Esophagus (tissue), 2 donors: Measurements from ENCODE around the gene MRPS6. TPM values are rescaled to one million over a fixed set of nuclear protein-coding genes. Genes with fewer than 3 reads are reported as not detected.

Experiments used
- H3K27ac ChIP-seq, 2 donors: one replicate each; pipeline ENCODE4 v1.5.1; 2013; ENCODE audit warnings: low read depth in 2 of 2, mild to moderate bottlenecking in 2 of 2, inconsistent platforms in 1 of 2, low read length in 1 of 2, moderate library complexity in 1 of 2
- H3K27me3 ChIP-seq, 2 donors: one replicate each; pipeline ENCODE4 v1.6.1; 2013; ENCODE audit warnings: low read length in 2 of 2, control low read depth in 1 of 2, mild to moderate bottlenecking in 1 of 2; ENCODE audit not compliant: insufficient read depth in 2 of 2, control insufficient read depth in 1 of 2
- H3K36me3 ChIP-seq, 2 donors: one replicate each; pipeline ENCODE4 v1.6.1; 2013; ENCODE audit warnings: low read length in 1 of 2; ENCODE audit not compliant: control insufficient read depth in 2 of 2, insufficient read depth in 2 of 2
- H3K4me1 ChIP-seq, 2 donors: one replicate each; pipeline ENCODE4 v1.6.1; 2013; ENCODE audit warnings: low read length in 1 of 2; ENCODE audit not compliant: control insufficient read depth in 2 of 2, insufficient read depth in 2 of 2
- H3K4me3 ChIP-seq, 2 donors: one replicate each; pipeline ENCODE4 v1.5.1; 2013; ENCODE audit warnings: low read length in 2 of 2, mild to moderate bottlenecking in 2 of 2, low read depth in 1 of 2, moderate library complexity in 1 of 2
- H3K9me3 ChIP-seq, 2 donors: one replicate each; pipeline ENCODE4 v1.6.1; 2013; ENCODE audit warnings: mild to moderate bottlenecking in 2 of 2, low read depth in 1 of 2, low read length in 1 of 2, moderate library complexity in 1 of 2; ENCODE audit not compliant: control insufficient read depth in 2 of 2, insufficient read depth in 1 of 2
- WGBS, 2 donors: extraction: QIAGEN DNeasy Blood & Tissue Kit; methylation state at CpG; one replicate each; pipeline ENCODE4 v1.1.7; 2013; 5-methylcytosine and 5-hydroxymethylcytosine counted together
- polyA plus RNA-seq, 2 donors: library from polyadenylated mRNA; stranded (reverse); fragments of 200-250 nt; gene quantifications; one replicate each; pipeline ENCODE4 v1.2.3, GENCODE V29; 2013
- donor health status: healthy with polysubstance abuse.
- donor health status: Bipolar disorder and iron deficiency.

The MRPS6 gene
- polyA plus RNA-seq, 2 donors = 24.3 to 37.8 TPM

GRCh38 chr21:34135330-34135729 is 62.0 kb downstream of the MRPS6 start:
- H3K27ac ChIP-seq = no peak overlapping the region
- 90 to 97% methylated on average over 5 of the region's 5 CpGs for WGBS, 2 donors
- H3K9me3 ChIP-seq = no peaks in the 10 kb centered on the region
- no peaks in the 10 kb centered on the region for H3K27me3 ChIP-seq
- no peak overlapping the region for H3K4me3 ChIP-seq
- peaks cover 0 to 13% of the 10 kb centered on the region in 2 donors for H3K36me3 ChIP-seq
- peaks cover 9 to 10% of the 10 kb centered on the region in 2 donors for H3K4me1 ChIP-seq

GRCh38 chr21:34141373-34141772 is 68.0 kb downstream of the MRPS6 start:
- Histone ChIP-seq H3K36me3 (peaks cover 0 to 17% of the 10 kb centered on the region in 2 donors), H3K27me3 (no peaks in the 10 kb centered on the region), H3K4me3 (no peak overlapping the region), H3K27ac (no peak overlapping the region), H3K9me3 (peaks cover 0 to 7% of the 10 kb centered on the region in 2 donors), H3K4me1 (peaks cover 2 to 3% of the 10 kb centered on the region in 2 donors)
- WGBS, 2 donors = 97 to 99% methylated on average over 4 of the region's 4 CpGs

- Histone ChIP-seq H3K27ac (no peak overlapping the region), H3K4me1 (peaks cover 2 to 3% of the 10 kb centered on the region in 2 donors), H3K9me3 (peaks cover 0 to 7% of the 10 kb centered on the region in 2 donors), H3K36me3 (peaks cover 0 to 17% of the 10 kb centered on the region in 2 donors), H3K27me3 (no peaks in the 10 kb centered on the region), H3K4me3 (no peak overlapping the region)
- WGBS, 2 donors = 87 to 92% methylated on average over 13 of the region's 13 CpGs
These were observed 70.4 kb downstream of the MRPS6 start for GRCh38 chr21:34143685-34144182.

- 96 to 98% methylated on average over 6 of the region's 6 CpGs for WGBS, 2 donors
- no peak overlapping the region for H3K4me3 ChIP-seq
These were observed 70.8 kb downstream of the MRPS6 start for GRCh38 chr21:34144224-34144623.

GRCh38 chr21:34147792-34148418 is 74.5 kb downstream of the MRPS6 start:
- 87 to 96% methylated on average over 10 of the region's 10 CpGs for WGBS, 2 donors
- no peak overlapping the region for H3K27ac ChIP-seq

More at GRCh38 chr21:34144224-34144623, 70.8 kb downstream of the MRPS6 start:
- Histone ChIP-seq H3K4me1 (peaks cover 2 to 3% of the 10 kb centered on the region in 2 donors), H3K36me3 (peaks cover 0 to 17% of the 10 kb centered on the region in 2 donors), H3K27me3 (no peaks in the 10 kb centered on the region), H3K9me3 (peaks cover 0 to 7% of the 10 kb centered on the region in 2 donors), H3K27ac (no peak overlapping the region)

GRCh38 chr21:34148419-34148804 is 75.0 kb downstream of the MRPS6 start:
- H3K36me3 ChIP-seq = peaks cover 0 to 5% of the 10 kb centered on the region in 2 donors
- H3K9me3 ChIP-seq = peaks cover 0 to 7% of the 10 kb centered on the region in 2 donors
- peaks cover 0 to 3% of the 10 kb centered on the region in 2 donors for H3K4me1 ChIP-seq
- no peak overlapping the region for H3K4me3 ChIP-seq
- H3K27me3 ChIP-seq = no peaks in the 10 kb centered on the region
- 65 to 82% methylated on average over 3 of the region's 3 CpGs for WGBS, 2 donors
- H3K27ac ChIP-seq = no peak overlapping the region

More at GRCh38 chr21:34147792-34148418, 74.5 kb downstream of the MRPS6 start:
- Histone ChIP-seq H3K9me3 (peaks cover 0 to 7% of the 10 kb centered on the region in 2 donors), H3K27me3 (no peaks in the 10 kb centered on the region), H3K4me3 (no peak overlapping the region), H3K36me3 (peaks cover 0 to 10% of the 10 kb centered on the region in 2 donors), H3K4me1 (peaks cover 2 to 3% of the 10 kb centered on the region in 2 donors)

- H3K4me1 ChIP-seq = peaks cover 0 to 3% of the 10 kb centered on the region in 2 donors
- 90 to 91% methylated on average over 7 of the region's 7 CpGs for whole genome bisulfite sequencing, 2 donors
- H3K9me3 ChIP-seq = peaks cover 0 to 6% of the 10 kb centered on the region in 2 donors
- peaks cover 0 to 2% of the 10 kb centered on the region in 2 donors for H3K36me3 ChIP-seq
- no peaks in the 10 kb centered on the region for H3K27me3 ChIP-seq
- H3K4me3 ChIP-seq = no peak overlapping the region
- H3K27ac ChIP-seq = no peak overlapping the region
These were observed 75.6 kb downstream of the MRPS6 start for GRCh38 chr21:34148826-34149558.

GRCh38 chr21:34152500-34152899 is 79.1 kb downstream of the MRPS6 start:
- no peak overlapping the region for H3K27ac ChIP-seq
- no peaks in the 10 kb centered on the region for H3K36me3 ChIP-seq
- WGBS, 2 donors = 87 to 88% methylated on average over 5 of the region's 5 CpGs
- no peaks in the 10 kb centered on the region for H3K4me1 ChIP-seq
- no peaks in the 10 kb centered on the region for H3K27me3 ChIP-seq
- no peaks in the 10 kb centered on the region for H3K9me3 ChIP-seq
- no peak overlapping the region for H3K4me3 ChIP-seq

- peaks cover 0 to 3% of the 10 kb centered on the region in 2 donors for H3K9me3 ChIP-seq
- H3K4me3 ChIP-seq = no peak overlapping the region
- no peaks in the 10 kb centered on the region for H3K27me3 ChIP-seq
- no peaks in the 10 kb centered on the region for H3K4me1 ChIP-seq
- no peak overlapping the region for H3K27ac ChIP-seq
- no peaks in the 10 kb centered on the region for H3K36me3 ChIP-seq
- 85 to 92% methylated on average over 5 of the region's 5 CpGs for WGBS, 2 donors
These were observed 81.5 kb downstream of the MRPS6 start for GRCh38 chr21:34154878-34155277.
